Mammary epithelial cell (primary cell): ENCODE measurements around the gene DTNB.

Experiments
- EZH2 ChIP-seq: IDR thresholded peaks from 2 replicates; pipeline ENCODE4 v1.6.1; 2012; ENCODE audit warnings: low read length, inconsistent platforms, borderline replicate concordance
- TF ChIP-seq, protein P1 (sequence below), 2 donors: IDR thresholded peaks in 1 of 2; conservative IDR thresholded peaks in 1 of 2; 2 replicates each; pipeline ENCODE4 v1.5.1; 2011 to 2012; ENCODE audit warnings: inconsistent platforms in 2 of 2, low read length in 2 of 2, mild to moderate bottlenecking in 2 of 2, control low read depth in 1 of 2, low read depth in 1 of 2; ENCODE audit not compliant: insufficient read depth in 1 of 2; ENCODE audit errors: extremely low read depth in 1 of 2

- TF ChIP-seq, protein P1, sequence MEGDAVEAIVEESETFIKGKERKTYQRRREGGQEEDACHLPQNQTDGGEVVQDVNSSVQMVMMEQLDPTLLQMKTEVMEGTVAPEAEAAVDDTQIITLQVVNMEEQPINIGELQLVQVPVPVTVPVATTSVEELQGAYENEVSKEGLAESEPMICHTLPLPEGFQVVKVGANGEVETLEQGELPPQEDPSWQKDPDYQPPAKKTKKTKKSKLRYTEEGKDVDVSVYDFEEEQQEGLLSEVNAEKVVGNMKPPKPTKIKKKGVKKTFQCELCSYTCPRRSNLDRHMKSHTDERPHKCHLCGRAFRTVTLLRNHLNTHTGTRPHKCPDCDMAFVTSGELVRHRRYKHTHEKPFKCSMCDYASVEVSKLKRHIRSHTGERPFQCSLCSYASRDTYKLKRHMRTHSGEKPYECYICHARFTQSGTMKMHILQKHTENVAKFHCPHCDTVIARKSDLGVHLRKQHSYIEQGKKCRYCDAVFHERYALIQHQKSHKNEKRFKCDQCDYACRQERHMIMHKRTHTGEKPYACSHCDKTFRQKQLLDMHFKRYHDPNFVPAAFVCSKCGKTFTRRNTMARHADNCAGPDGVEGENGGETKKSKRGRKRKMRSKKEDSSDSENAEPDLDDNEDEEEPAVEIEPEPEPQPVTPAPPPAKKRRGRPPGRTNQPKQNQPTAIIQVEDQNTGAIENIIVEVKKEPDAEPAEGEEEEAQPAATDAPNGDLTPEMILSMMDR (conservative IDR thresholded peaks at IDR 0.05 in 1 of 2, IDR thresholded peaks at IDR 0.05 in 1 of 2; ENCODE audit: extremely low read depth in 1 of 2, insufficient read depth in 1 of 2, low read depth in 1 of 2, low read length in 2 of 2), result no peak
- no peak for TF ChIP-seq EZH2
Measured at GRCh38 chr2:25483607-25484266, 189.6 kb downstream of the DTNB start.
